ENCODE results near the gene UBE2Q2.
"Not testable (repeated sequence)": the region's sequence is repeated elsewhere in the genome, so short reads cannot be mapped to it uniquely, and the experiment has no call there.

- TF ChIP-seq, protein P1, sequence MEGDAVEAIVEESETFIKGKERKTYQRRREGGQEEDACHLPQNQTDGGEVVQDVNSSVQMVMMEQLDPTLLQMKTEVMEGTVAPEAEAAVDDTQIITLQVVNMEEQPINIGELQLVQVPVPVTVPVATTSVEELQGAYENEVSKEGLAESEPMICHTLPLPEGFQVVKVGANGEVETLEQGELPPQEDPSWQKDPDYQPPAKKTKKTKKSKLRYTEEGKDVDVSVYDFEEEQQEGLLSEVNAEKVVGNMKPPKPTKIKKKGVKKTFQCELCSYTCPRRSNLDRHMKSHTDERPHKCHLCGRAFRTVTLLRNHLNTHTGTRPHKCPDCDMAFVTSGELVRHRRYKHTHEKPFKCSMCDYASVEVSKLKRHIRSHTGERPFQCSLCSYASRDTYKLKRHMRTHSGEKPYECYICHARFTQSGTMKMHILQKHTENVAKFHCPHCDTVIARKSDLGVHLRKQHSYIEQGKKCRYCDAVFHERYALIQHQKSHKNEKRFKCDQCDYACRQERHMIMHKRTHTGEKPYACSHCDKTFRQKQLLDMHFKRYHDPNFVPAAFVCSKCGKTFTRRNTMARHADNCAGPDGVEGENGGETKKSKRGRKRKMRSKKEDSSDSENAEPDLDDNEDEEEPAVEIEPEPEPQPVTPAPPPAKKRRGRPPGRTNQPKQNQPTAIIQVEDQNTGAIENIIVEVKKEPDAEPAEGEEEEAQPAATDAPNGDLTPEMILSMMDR (conservative IDR thresholded peaks at IDR 0.05; ENCODE audit: low read depth, low read length), result not testable (repeated sequence)
- not testable (repeated sequence) for TF ChIP-seq EZH2 (IDR thresholded peaks at IDR 0.05; ENCODE audit: borderline replicate concordance, low read depth, low read length, poor library complexity, severe bottlenecking)
Measured at GRCh38 chr15:75851566-75851965, 8.3 kb downstream of the UBE2Q2 start.

Data from A673 (cell line).